HepG2 (cell line): Measurements from ENCODE around the gene HSPA1B. TPM values are rescaled to one million over a fixed set of nuclear protein-coding genes. Genes with fewer than 3 reads are reported as not detected.

Experiments used
- HIC2 ChIP-seq: sonication (generic); formaldehyde crosslinking; IDR thresholded peaks from 2 replicates; pipeline ENCODE4 v1.9.0; 2022; ENCODE audit warnings: low read depth, missing genetic modification reagents
- HOXA9 ChIP-seq: sonication (generic); formaldehyde crosslinking; IDR thresholded peaks from 2 replicates; pipeline ENCODE4 v1.8.1; 2022; ENCODE audit warnings: missing genetic modification reagents, mild to moderate bottlenecking, moderate library complexity, borderline replicate concordance
- KIAA2018 ChIP-seq: sonication (generic); formaldehyde crosslinking; IDR thresholded peaks from 2 replicates; pipeline ENCODE4 v1.5.0; 2020; ENCODE audit warnings: mild to moderate bottlenecking, missing genetic modification reagents, borderline replicate concordance
- LRRFIP1 ChIP-seq: sonication (generic); formaldehyde crosslinking; conservative IDR thresholded peaks from 2 replicates; pipeline ENCODE4 v1.4.0; 2020; ENCODE audit warnings: missing genetic modification reagents
- MED13 ChIP-seq: sonication (generic); formaldehyde crosslinking; IDR thresholded peaks from 2 replicates; pipeline ENCODE4 v1.5.0; 2020; ENCODE audit warnings: missing genetic modification reagents
- MTA3 ChIP-seq: sonication (generic); formaldehyde crosslinking; IDR thresholded peaks from 2 replicates; pipeline ENCODE4 v1.4.0; 2020; ENCODE audit warnings: missing genetic modification reagents
- NFRKB ChIP-seq: fragments of 450-650 bp; IDR thresholded peaks from 2 replicates; pipeline ENCODE4 v1.6.1; 2017
- POGZ ChIP-seq: sonication (generic); formaldehyde crosslinking; IDR thresholded peaks from 2 replicates; pipeline ENCODE4 v1.4.0; 2020; ENCODE audit warnings: mild to moderate bottlenecking, missing genetic modification reagents
- POLR2G ChIP-seq: fragments of 200-400 bp; formaldehyde crosslinking; IDR thresholded peaks from 2 replicates; pipeline ENCODE4 v1.6.1; 2018; ENCODE audit warnings: mild to moderate bottlenecking, low read depth, low read length, moderate library complexity
- TRIM24 ChIP-seq: sonication (generic); formaldehyde crosslinking; IDR thresholded peaks from 2 replicates; pipeline ENCODE4 v1.8.0; 2022; ENCODE audit warnings: mild to moderate bottlenecking, missing genetic modification reagents
- ZBTB46 ChIP-seq: sonication (generic); formaldehyde crosslinking; IDR thresholded peaks from 2 replicates; pipeline ENCODE4 v1.4.0; 2020; ENCODE audit warnings: mild to moderate bottlenecking, missing genetic modification reagents, borderline replicate concordance
- ZNF235 ChIP-seq: sonication (generic); formaldehyde crosslinking; IDR thresholded peaks from 2 replicates; pipeline ENCODE4 v1.8.1; 2023; ENCODE audit warnings: mild to moderate bottlenecking, missing genetic modification reagents, borderline replicate concordance
- ZNF563 ChIP-seq: sonication (generic); formaldehyde crosslinking; IDR thresholded peaks from 2 replicates; pipeline ENCODE4 v1.8.0; 2022; ENCODE audit warnings: mild to moderate bottlenecking, moderate library complexity, missing genetic modification reagents
- polyA plus RNA-seq, 8 experiments: library from polyadenylated mRNA; depleted of rRNA in 3 of 8; stranded (reverse) in 7 of 8; unstranded in 1 of 8; fragments of >200 nt; fragmentation: Illumina TruSeq in 4 of 8; extraction: Trizol in 4 of 8; gene quantifications; 2 replicates each; pipeline versions ENCODE4 v1.2.1 to v1.2.3, GENCODE V29; 2011 to 2016; ENCODE audit warnings: low read depth in 4 of 8, missing spikeins in 1 of 8, mixed read lengths in 1 of 8; ENCODE audit not compliant: insufficient read depth in 1 of 8
- total RNA-seq, 5 experiments: library from RNA; depleted of rRNA; stranded (reverse); fragments of >200 nt; fragmentation: Illumina TruSeq; extraction: Trizol; gene quantifications; 2 replicates each; pipeline ENCODE4 v1.2.3, GENCODE V29; 2016; ENCODE audit warnings: low read depth in 1 of 5

The HSPA1B gene
- total and polyA plus RNA-seq, 2 of the 13 experiments (the other 11 are each of a cell fraction or from before 2014, with no cell fraction given): 26.0 to 186 TPM

GRCh38 chr6:31862344-31863235 lies 35.1 kb downstream of the HSPA1B start, which contains the start of gene NEU1 (continued):
- TF ChIP-seq KIAA2018 (CRISPR knock-in tag): 0 out of 2 replicates have a peak, but pooled peaks have one; percentile 69
- TF ChIP-seq NFRKB: no peak
- TF ChIP-seq HOXA9: no peak
- TF ChIP-seq ZNF235: no peak; the same call in 1 of the 2 replicates
- no peak for TF ChIP-seq ZNF563 (CRISPR knock-in tag)
- TF ChIP-seq POLR2G: peak; percentile 100
- TF ChIP-seq TRIM24 (CRISPR knock-in tag): no peak
- TF ChIP-seq MTA3: no peak
- TF ChIP-seq POGZ: peak; percentile 99
- no peak for TF ChIP-seq HIC2
- TF ChIP-seq ZBTB46 (CRISPR knock-in tag): no peak
- 0 out of 2 replicates have a peak, but pooled peaks have one; percentile 83 for TF ChIP-seq LRRFIP1 (CRISPR knock-in tag)
- peak; percentile 66; the same call in 1 of the 2 replicates for TF ChIP-seq MED13 (CRISPR knock-in tag)
